GM18517 (cell line): ENCODE results near the gene TPK1.

ENCODE experiments used
- ATAC-seq: cut with Tn5 transposase; IDR thresholded peaks from one replicate; pipeline ENCODE4 v1.9.1; 2021; ENCODE audit warnings: mild to moderate bottlenecking, moderate library complexity; ENCODE audit not compliant: unreplicated experiment

The TPK1 gene

GRCh38 chr7:144835652-144836544, at the start of gene TPK1:
TSS of gene TPK1 (minus strand) at chr7:144836053. CDS start at chr7:144835602, 451 bp downstream.
- peak; percentile 86 for ATAC-seq

- ATAC-seq: no peak
These were observed 49.6 kb upstream of the TPK1 start for GRCh38 chr7:144885478-144885877.

- no peak for ATAC-seq
These were observed 49.0 kb upstream of the TPK1 start for GRCh38 chr7:144884896-144885295.

GRCh38 chr7:144873316-144873845, 37.5 kb upstream of the TPK1 start:
- ATAC-seq: no peak

GRCh38 chr7:144869082-144869481, 33.2 kb upstream of the TPK1 start:
- no peak for ATAC-seq

GRCh38 chr7:144866189-144866588, 30.3 kb upstream of the TPK1 start:
- ATAC-seq: no peak

- no peak for ATAC-seq
These were observed 27.4 kb upstream of the TPK1 start for GRCh38 chr7:144863320-144863647.

- ATAC-seq: no peak
These were observed 26.9 kb upstream of the TPK1 start for GRCh38 chr7:144862612-144863319.

GRCh38 chr7:144859739-144860138, 23.9 kb upstream of the TPK1 start:
- ATAC-seq: no peak

- no peak for ATAC-seq
These were observed 21.6 kb upstream of the TPK1 start for GRCh38 chr7:144857463-144857862.

GRCh38 chr7:144854839-144855424, 19.1 kb upstream of the TPK1 start:
- no peak for ATAC-seq

GRCh38 chr7:144853542-144853941, 17.7 kb upstream of the TPK1 start:
- no peak for ATAC-seq

- ATAC-seq: no peak
These were observed 12.2 kb upstream of the TPK1 start for GRCh38 chr7:144848078-144848477.

GRCh38 chr7:144842377-144842851, 6.6 kb upstream of the TPK1 start:
- peak; percentile 87 for ATAC-seq

- no peak for ATAC-seq
These were observed 641 bp upstream of the TPK1 start for GRCh38 chr7:144836545-144836842.

- peak; percentile 44 for ATAC-seq
These were observed 670 bp downstream of the TPK1 start for GRCh38 chr7:144835155-144835611.

GRCh38 chr7:144834641-144835144, 1.2 kb downstream of the TPK1 start:
- peak; percentile 41 for ATAC-seq

GRCh38 chr7:144830811-144831210, 5.0 kb downstream of the TPK1 start:
- ATAC-seq: no peak

GRCh38 chr7:144830024-144830785, 5.6 kb downstream of the TPK1 start:
- ATAC-seq: no peak

GRCh38 chr7:144827621-144828020, 8.2 kb downstream of the TPK1 start:
- no peak for ATAC-seq

GRCh38 chr7:144826208-144826607, 9.6 kb downstream of the TPK1 start:
- no peak for ATAC-seq
